ENCODE data around the gene PADI6. TPM values are rescaled to one million over a fixed set of nuclear protein-coding genes. Genes with fewer than 3 reads are reported as not detected.
A peak's percentile ranks its signal among the peaks of the same experiment; 100 is the strongest.

The PADI6 gene
- total and polyA plus RNA-seq, 9 of the 15 experiments (the other 6 are each of a cell fraction or from before 2014, with no cell fraction given) = not detected

GRCh38 chr1:17405898-17406759, 34.1 kb downstream of the PADI6 start (continued):
- peak; percentile 27; the same call in 1 of the 2 replicates for TF ChIP-seq JUND (IDR thresholded peaks at IDR 0.05; ENCODE audit: borderline replicate concordance, low read depth, low read length)
- TF ChIP-seq JUND (tag; IDR thresholded peaks at IDR 0.05; ENCODE audit: borderline replicate concordance, low read depth, low read length) = no peak
- TF ChIP-seq SMARCA5 (IDR thresholded peaks at IDR 0.05) = no peak
- TF ChIP-seq CTCFL (IDR thresholded peaks at IDR 0.05; ENCODE audit: borderline replicate concordance, insufficient read depth, low read depth, low read length, poor library complexity, severe bottlenecking) = peak; percentile 76
- TF ChIP-seq, protein P1, sequence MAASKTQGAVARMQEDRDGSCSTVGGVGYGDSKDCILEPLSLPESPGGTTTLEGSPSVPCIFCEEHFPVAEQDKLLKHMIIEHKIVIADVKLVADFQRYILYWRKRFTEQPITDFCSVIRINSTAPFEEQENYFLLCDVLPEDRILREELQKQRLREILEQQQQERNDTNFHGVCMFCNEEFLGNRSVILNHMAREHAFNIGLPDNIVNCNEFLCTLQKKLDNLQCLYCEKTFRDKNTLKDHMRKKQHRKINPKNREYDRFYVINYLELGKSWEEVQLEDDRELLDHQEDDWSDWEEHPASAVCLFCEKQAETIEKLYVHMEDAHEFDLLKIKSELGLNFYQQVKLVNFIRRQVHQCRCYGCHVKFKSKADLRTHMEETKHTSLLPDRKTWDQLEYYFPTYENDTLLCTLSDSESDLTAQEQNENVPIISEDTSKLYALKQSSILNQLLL (CRISPR knock-in tag; IDR thresholded peaks at IDR 0.05; ENCODE audit: borderline replicate concordance) = no peak
- TF ChIP-seq ZNF512 (tag; IDR thresholded peaks at IDR 0.05) = no peak
- no peak for TF ChIP-seq ZEB2 (IDR thresholded peaks at IDR 0.05)
- TF ChIP-seq, protein P2, sequence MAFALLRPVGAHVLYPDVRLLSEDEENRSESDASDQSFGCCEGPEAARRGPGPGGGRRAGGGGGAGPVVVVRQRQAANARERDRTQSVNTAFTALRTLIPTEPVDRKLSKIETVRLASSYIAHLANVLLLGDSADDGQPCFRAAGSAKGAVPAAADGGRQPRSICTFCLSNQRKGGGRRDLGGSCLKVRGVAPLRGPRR (CRISPR knock-in tag; IDR thresholded peaks at IDR 0.05) = no peak
- TF ChIP-seq EP300 (IDR thresholded peaks at IDR 0.05; ENCODE audit: low read length) = no peak
- TF ChIP-seq, protein P3, sequence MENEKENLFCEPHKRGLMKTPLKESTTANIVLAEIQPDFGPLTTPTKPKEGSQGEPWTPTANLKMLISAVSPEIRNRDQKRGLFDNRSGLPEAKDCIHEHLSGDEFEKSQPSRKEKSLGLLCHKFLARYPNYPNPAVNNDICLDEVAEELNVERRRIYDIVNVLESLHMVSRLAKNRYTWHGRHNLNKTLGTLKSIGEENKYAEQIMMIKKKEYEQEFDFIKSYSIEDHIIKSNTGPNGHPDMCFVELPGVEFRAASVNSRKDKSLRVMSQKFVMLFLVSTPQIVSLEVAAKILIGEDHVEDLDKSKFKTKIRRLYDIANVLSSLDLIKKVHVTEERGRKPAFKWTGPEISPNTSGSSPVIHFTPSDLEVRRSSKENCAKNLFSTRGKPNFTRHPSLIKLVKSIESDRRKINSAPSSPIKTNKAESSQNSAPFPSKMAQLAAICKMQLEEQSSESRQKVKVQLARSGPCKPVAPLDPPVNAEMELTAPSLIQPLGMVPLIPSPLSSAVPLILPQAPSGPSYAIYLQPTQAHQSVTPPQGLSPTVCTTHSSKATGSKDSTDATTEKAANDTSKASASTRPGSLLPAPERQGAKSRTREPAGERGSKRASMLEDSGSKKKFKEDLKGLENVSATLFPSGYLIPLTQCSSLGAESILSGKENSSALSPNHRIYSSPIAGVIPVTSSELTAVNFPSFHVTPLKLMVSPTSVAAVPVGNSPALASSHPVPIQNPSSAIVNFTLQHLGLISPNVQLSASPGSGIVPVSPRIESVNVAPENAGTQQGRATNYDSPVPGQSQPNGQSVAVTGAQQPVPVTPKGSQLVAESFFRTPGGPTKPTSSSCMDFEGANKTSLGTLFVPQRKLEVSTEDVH (IDR thresholded peaks at IDR 0.05; ENCODE audit: low read depth, partially characterized antibody) = peak; percentile 75
- 0 out of 2 replicates have a peak, but pooled peaks have one; percentile 19 for TF ChIP-seq ZNF830 (CRISPR knock-in tag; IDR thresholded peaks at IDR 0.05)
- 0 out of 4 replicates have a peak, but pooled peaks of 1 of the 2 experiments have one; percentile 17 for TF ChIP-seq NRF1 (conservative IDR thresholded peaks at IDR 0.05 in 1 of 2, IDR thresholded peaks at IDR 0.05 in 1 of 2)
- no peak for TF ChIP-seq ZNF764 (CRISPR knock-in tag; IDR thresholded peaks at IDR 0.05; ENCODE audit: low read depth)
